K562 (cell line): ENCODE measurements around the gene PPIL1. TPM values are rescaled to one million over a fixed set of nuclear protein-coding genes. Genes with fewer than 3 reads are reported as not detected.

Experiments used
- CREB1 ChIP-seq, 2 experiments: sonication (generic) in 1 of 2; formaldehyde crosslinking in 1 of 2; IDR thresholded peaks; 2 replicates each; pipeline versions ENCODE4 v1.6.1 to v1.8.0; 2012 to 2022; ENCODE audit warnings: inconsistent platforms in 1 of 2, mild to moderate bottlenecking in 1 of 2, missing genetic modification reagents in 1 of 2, moderate library complexity in 1 of 2
- CXXC5 ChIP-seq: fragments of 250-450 bp; sonication (Bioruptor Pico); IDR thresholded peaks from 2 replicates; pipeline ENCODE4 v1.8.0; 2022; ENCODE audit warnings: inconsistent platforms, mild to moderate bottlenecking, moderate library complexity
- DACH1 ChIP-seq: fragments of 450-650 bp; IDR thresholded peaks from 2 replicates; pipeline ENCODE4 v1.6.1; 2018; ENCODE audit not compliant: partially characterized antibody
- EHMT2 ChIP-seq: fragments of 450-650 bp; IDR thresholded peaks from 2 replicates; pipeline ENCODE4 v1.6.1; 2018; ENCODE audit warnings: antibody characterized with exemption
- HDAC2 ChIP-seq: fragments of 450-650 bp; IDR thresholded peaks from 2 replicates; pipeline ENCODE4 v1.6.1; 2016; ENCODE audit warnings: mild to moderate bottlenecking
- NR2F6 ChIP-seq: fragments of 450-650 bp; formaldehyde crosslinking; IDR thresholded peaks from 2 replicates; pipeline ENCODE4 v1.4.0; 2020; ENCODE audit warnings: mild to moderate bottlenecking
- POLR2B ChIP-seq: fragments of 450-650 bp; IDR thresholded peaks from 2 replicates; pipeline ENCODE4 v1.6.1; 2018; ENCODE audit warnings: low read depth; ENCODE audit not compliant: partially characterized antibody
- POLR2H ChIP-seq: IDR thresholded peaks from 2 replicates; pipeline ENCODE4 v1.6.1; 2016; ENCODE audit warnings: missing genetic modification characterization, low read depth, mild to moderate bottlenecking, control low read depth, missing compliant biosample characterization, moderate library complexity
- polyA plus RNA-seq, 8 experiments: library from polyadenylated mRNA; depleted of rRNA in 4 of 8; stranded (reverse) in 5 of 8; unstranded in 3 of 8; fragments of >200 nt; fragmentation: Nextera tagmentation in 2 of 8; fragmentation: Illumina TruSeq in 1 of 8; extraction: Ambion mirVana in 2 of 8; extraction: Trizol in 1 of 8; gene quantifications; 2 replicates each; pipeline versions ENCODE4 v1.2.1 to v1.2.3, GENCODE V29; 2011 to 2014; ENCODE audit warnings: inconsistent platforms in 1 of 8, missing spikeins in 1 of 8
- total RNA-seq, 7 experiments: library from RNA; depleted of rRNA in 6 of 7; stranded (reverse); fragments of >200 nt in 6 of 7; fragmentation: Illumina TruSeq in 2 of 7; extraction: Trizol in 2 of 7; gene quantifications; 2 replicates each; pipeline versions ENCODE4 v1.2.1 to v1.2.3, GENCODE V29; 2011 to 2021; ENCODE audit warnings: low replicate concordance in 1 of 7
- TF ChIP-seq, protein P1 (sequence below), 2 experiments: fragments of 150-350 bp in 1 of 2; IDR thresholded peaks; 2 replicates each; pipeline ENCODE4 v1.6.1; 2012 to 2016; ENCODE audit warnings: low read depth in 2 of 2, low read length in 2 of 2, mild to moderate bottlenecking in 1 of 2, moderate library complexity in 1 of 2
- TF ChIP-seq, protein P2 (sequence below), 2 experiments: fragments of 450-650 bp; formaldehyde crosslinking in 1 of 2; IDR thresholded peaks; 2 replicates each; pipeline versions ENCODE4 v1.4.0 to v1.6.1; 2014 to 2020; ENCODE audit warnings: mild to moderate bottlenecking in 2 of 2, borderline replicate concordance in 1 of 2, low read depth in 1 of 2
- TF ChIP-seq, protein P3 (sequence below): sonication (generic); formaldehyde crosslinking; IDR thresholded peaks from 2 replicates; pipeline ENCODE4 v1.8.0; 2022; ENCODE audit warnings: missing genetic modification reagents, mild to moderate bottlenecking, moderate library complexity, borderline replicate concordance
- TF ChIP-seq, protein P4 (sequence below): sonication (generic); formaldehyde crosslinking; IDR thresholded peaks from 2 replicates; pipeline ENCODE4 v1.8.0; 2022; ENCODE audit warnings: mild to moderate bottlenecking, low read depth, missing genetic modification reagents

The PPIL1 gene
- total and polyA plus RNA-seq, 9 of the 15 experiments (the other 6 are each of a cell fraction or from before 2014, with no cell fraction given) = 65.8 to 205 (median 130) TPM

- TF ChIP-seq, protein P1, sequence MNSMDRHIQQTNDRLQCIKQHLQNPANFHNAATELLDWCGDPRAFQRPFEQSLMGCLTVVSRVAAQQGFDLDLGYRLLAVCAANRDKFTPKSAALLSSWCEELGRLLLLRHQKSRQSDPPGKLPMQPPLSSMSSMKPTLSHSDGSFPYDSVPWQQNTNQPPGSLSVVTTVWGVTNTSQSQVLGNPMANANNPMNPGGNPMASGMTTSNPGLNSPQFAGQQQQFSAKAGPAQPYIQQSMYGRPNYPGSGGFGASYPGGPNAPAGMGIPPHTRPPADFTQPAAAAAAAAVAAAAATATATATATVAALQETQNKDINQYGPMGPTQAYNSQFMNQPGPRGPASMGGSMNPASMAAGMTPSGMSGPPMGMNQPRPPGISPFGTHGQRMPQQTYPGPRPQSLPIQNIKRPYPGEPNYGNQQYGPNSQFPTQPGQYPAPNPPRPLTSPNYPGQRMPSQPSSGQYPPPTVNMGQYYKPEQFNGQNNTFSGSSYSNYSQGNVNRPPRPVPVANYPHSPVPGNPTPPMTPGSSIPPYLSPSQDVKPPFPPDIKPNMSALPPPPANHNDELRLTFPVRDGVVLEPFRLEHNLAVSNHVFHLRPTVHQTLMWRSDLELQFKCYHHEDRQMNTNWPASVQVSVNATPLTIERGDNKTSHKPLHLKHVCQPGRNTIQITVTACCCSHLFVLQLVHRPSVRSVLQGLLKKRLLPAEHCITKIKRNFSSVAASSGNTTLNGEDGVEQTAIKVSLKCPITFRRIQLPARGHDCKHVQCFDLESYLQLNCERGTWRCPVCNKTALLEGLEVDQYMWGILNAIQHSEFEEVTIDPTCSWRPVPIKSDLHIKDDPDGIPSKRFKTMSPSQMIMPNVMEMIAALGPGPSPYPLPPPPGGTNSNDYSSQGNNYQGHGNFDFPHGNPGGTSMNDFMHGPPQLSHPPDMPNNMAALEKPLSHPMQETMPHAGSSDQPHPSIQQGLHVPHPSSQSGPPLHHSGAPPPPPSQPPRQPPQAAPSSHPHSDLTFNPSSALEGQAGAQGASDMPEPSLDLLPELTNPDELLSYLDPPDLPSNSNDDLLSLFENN (IDR thresholded peaks at IDR 0.05; ENCODE audit: low read depth in 2 of 2, low read length in 2 of 2) = no peak
- TF ChIP-seq DACH1 (peak; percentile 95), NR2F6 (CRISPR knock-in tag) (no peak), CREB1 (IDR thresholded peaks at IDR 0.05) (peak; percentile 61), CREB1 (CRISPR knock-in tag; IDR thresholded peaks at IDR 0.05) (peak; percentile 66; the same call in 1 of the 2 replicates), POLR2H (tag) (peak; percentile 80), CXXC5 (CRISPR knock-in tag) (peak; percentile 94), POLR2B (peak; percentile 46), EHMT2 (peak; percentile 59; the same call in 1 of the 2 replicates), HDAC2 (peak; percentile 97)
- TF ChIP-seq, protein P2, sequence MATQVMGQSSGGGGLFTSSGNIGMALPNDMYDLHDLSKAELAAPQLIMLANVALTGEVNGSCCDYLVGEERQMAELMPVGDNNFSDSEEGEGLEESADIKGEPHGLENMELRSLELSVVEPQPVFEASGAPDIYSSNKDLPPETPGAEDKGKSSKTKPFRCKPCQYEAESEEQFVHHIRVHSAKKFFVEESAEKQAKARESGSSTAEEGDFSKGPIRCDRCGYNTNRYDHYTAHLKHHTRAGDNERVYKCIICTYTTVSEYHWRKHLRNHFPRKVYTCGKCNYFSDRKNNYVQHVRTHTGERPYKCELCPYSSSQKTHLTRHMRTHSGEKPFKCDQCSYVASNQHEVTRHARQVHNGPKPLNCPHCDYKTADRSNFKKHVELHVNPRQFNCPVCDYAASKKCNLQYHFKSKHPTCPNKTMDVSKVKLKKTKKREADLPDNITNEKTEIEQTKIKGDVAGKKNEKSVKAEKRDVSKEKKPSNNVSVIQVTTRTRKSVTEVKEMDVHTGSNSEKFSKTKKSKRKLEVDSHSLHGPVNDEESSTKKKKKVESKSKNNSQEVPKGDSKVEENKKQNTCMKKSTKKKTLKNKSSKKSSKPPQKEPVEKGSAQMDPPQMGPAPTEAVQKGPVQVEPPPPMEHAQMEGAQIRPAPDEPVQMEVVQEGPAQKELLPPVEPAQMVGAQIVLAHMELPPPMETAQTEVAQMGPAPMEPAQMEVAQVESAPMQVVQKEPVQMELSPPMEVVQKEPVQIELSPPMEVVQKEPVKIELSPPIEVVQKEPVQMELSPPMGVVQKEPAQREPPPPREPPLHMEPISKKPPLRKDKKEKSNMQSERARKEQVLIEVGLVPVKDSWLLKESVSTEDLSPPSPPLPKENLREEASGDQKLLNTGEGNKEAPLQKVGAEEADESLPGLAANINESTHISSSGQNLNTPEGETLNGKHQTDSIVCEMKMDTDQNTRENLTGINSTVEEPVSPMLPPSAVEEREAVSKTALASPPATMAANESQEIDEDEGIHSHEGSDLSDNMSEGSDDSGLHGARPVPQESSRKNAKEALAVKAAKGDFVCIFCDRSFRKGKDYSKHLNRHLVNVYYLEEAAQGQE (IDR thresholded peaks at IDR 0.05; ENCODE audit: borderline replicate concordance) = no peak
- TF ChIP-seq, protein P2 (CRISPR knock-in tag; IDR thresholded peaks at IDR 0.05; ENCODE audit: low read depth) = peak; percentile 77; the same call in 1 of the 2 replicates
- TF ChIP-seq, protein P3, sequence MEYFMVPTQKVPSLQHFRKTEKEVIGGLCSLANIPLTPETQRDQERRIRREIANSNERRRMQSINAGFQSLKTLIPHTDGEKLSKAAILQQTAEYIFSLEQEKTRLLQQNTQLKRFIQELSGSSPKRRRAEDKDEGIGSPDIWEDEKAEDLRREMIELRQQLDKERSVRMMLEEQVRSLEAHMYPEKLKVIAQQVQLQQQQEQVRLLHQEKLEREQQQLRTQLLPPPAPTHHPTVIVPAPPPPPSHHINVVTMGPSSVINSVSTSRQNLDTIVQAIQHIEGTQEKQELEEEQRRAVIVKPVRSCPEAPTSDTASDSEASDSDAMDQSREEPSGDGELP = peak; percentile 89
- TF ChIP-seq, protein P4, sequence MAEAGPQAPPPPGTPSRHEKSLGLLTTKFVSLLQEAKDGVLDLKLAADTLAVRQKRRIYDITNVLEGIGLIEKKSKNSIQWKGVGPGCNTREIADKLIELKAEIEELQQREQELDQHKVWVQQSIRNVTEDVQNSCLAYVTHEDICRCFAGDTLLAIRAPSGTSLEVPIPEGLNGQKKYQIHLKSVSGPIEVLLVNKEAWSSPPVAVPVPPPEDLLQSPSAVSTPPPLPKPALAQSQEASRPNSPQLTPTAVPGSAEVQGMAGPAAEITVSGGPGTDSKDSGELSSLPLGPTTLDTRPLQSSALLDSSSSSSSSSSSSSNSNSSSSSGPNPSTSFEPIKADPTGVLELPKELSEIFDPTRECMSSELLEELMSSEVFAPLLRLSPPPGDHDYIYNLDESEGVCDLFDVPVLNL (CRISPR knock-in tag) = peak; percentile 57
These were observed at the start of gene PPIL1 (continued) for GRCh38 chr6:36874443-36875249.
